Testis (tissue), 2 donors: ENCODE measurements around the gene KRTAP2-4.

Source experiments
- POLR2A ChIP-seq: fragments of 450-650 bp; IDR thresholded peaks from one replicate; pipeline ENCODE4 v1.6.1; 2017; ENCODE audit warnings: antibody characterized with exemption, mild to moderate bottlenecking, moderate library complexity
- TF ChIP-seq, protein P1 (sequence below), 3 experiments: fragments of 450-650 bp in 2 of 3; fragments of 200-600 bp in 1 of 3; sonication (generic) in 1 of 3; IDR thresholded peaks; one replicate each; pipeline ENCODE4 v1.5.1; 2016 to 2019; ENCODE audit warnings: antibody characterized with exemption in 3 of 3, mild to moderate bottlenecking in 2 of 3, moderate library complexity in 1 of 3

DNA sequence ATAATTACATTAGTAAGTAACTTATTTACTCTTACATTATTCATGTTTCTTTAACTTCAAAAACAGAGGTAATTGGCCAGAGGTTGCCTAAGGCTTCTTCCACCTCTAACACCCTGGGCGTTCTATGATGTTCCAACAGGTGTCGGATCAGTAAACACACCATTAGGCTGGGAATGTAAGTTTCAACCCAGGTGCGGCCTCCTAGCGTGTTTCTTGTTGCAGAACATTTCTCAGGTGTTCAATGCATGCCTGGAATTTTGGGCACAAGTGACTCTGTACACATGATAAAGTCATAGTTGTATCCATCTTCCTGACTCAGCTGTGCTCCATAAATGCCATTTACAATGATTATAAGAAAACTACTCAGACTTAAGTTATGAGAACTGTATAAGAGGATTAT, 11.7 kb downstream of the KRTAP2-4 start:
- TF ChIP-seq, protein P1, sequence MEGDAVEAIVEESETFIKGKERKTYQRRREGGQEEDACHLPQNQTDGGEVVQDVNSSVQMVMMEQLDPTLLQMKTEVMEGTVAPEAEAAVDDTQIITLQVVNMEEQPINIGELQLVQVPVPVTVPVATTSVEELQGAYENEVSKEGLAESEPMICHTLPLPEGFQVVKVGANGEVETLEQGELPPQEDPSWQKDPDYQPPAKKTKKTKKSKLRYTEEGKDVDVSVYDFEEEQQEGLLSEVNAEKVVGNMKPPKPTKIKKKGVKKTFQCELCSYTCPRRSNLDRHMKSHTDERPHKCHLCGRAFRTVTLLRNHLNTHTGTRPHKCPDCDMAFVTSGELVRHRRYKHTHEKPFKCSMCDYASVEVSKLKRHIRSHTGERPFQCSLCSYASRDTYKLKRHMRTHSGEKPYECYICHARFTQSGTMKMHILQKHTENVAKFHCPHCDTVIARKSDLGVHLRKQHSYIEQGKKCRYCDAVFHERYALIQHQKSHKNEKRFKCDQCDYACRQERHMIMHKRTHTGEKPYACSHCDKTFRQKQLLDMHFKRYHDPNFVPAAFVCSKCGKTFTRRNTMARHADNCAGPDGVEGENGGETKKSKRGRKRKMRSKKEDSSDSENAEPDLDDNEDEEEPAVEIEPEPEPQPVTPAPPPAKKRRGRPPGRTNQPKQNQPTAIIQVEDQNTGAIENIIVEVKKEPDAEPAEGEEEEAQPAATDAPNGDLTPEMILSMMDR (IDR thresholded peaks at IDR 0.05) = no peak
- TF ChIP-seq POLR2A = no peak
